ENCODE results near the gene NUDT15.
"Not testable (repeated sequence)": the region's sequence is repeated elsewhere in the genome, so short reads cannot be mapped to it uniquely, and the experiment has no call there.

Gene NUDT15

DNA sequence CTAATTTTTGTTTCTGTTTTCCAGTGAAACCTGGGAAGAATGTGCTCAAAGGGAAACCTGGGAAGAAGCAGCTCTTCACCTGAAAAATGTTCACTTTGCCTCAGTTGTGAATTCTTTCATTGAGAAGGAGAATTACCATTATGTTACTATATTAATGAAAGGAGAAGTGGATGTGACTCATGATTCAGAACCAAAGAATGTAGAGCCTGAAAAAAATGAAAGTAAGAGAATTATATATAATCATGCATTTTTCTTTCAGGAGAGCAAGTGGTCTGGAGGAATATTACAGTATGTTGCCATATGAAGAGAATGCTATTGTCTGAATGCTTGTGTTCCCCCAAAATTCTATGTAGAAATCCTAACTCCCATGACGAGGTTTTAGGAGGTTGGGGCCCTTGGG is 3.4 kb downstream of the NUDT15 start:
- in situ Hi-C loops (cut with MboI; ENCODE audit: low sequenced_read_pairs), result no loop called here

DNA sequence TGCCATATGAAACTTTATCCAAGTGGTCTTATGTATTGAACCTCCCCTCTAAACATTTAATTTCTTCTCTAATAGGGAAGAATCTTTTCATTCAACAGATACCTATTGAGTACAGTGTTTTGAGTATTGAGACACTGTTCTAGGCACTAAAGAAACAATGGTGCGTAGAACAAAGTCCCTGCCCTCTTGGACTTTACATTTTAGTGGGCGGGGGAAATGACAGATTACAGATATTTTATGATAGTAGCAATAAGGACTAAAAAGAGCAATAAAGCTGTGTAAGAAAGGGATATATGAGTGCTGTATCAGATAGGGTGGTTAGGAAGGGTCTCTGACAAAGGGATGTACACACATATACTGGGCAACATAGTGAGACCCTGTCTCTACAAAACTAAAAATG is 5.4 kb downstream of the NUDT15 start:
- in situ Hi-C loops (cut with MboI; ENCODE audit: low sequenced_read_pairs), result no loop called here

DNA sequence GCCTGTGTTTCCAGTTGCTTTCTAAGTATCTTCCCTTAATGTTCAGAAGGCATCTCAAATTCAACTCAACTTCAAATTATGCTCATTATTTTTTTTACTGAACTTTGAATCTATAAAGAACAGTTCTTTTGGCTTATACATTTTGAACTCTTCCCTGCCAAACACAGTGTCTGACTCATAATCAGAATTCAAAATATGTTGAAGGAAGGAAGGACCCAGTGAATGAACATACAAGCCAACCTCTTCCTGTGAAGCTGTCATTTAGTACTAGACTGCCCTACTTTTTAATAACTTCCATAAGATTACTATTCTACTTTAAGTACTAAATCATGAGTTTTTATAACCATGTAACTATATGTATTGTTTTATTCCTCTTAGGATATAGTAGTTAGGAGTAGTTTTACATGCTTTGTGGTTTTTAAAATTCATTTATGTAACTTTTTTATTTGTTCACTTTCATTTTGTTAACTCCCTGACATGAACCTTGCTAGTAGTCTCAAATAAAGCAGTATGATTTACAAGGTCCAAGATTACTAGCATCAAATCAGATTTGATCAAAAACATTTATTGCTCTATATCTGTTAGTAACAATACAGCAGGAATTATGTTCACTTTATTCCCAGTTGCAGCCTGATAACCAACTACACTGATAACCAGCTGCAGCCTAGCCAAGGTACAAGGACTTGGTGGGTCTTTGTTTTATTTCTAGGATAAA is 6.4 kb downstream of the NUDT15 start:
- in situ Hi-C loops (cut with MboI; ENCODE audit: low sequenced_read_pairs), result no loop called here

DNA sequence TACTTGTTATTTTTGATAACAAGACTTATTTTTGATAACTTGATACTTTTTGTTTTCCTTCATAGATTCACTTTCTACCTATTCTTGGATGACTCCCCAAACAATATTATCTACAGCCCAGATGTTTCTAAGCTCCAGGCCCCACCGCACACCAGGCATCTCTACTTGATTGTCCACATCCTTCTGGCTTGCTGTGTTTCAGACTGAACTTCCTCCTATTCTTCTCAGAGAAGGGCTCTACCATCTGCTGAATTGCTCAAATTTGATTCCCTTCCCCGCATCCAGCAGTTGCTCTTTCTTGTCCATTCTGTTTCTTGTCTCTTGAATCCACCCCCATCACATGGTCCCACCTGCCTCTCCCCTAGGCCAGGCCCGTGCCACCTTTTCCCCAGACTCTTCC is 13.0 kb downstream of the NUDT15 start:
- in situ Hi-C loops (cut with MboI; ENCODE audit: low sequenced_read_pairs), result no loop called here

DNA sequence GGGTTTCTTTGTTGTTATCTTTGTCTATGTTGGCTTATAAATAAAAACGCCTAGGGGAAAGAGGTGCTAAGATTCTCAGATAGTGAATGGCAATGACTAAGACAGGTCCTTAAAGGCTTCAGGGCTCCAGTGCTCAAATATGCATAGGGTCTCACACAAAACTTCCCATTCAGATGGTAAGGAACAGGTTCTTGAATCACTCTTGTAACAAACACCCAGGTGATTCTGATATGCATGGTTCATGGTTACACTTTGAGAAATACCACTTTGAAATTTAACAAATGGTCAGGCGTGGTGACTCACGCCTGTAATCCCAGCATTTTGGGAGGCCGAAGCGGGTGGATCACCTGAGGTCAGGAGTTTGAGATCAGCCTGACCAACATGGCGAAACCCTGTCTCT is 17.1 kb downstream of the NUDT15 start:
- in situ Hi-C loops (cut with MboI; ENCODE audit: low sequenced_read_pairs), result no loop called here

DNA sequence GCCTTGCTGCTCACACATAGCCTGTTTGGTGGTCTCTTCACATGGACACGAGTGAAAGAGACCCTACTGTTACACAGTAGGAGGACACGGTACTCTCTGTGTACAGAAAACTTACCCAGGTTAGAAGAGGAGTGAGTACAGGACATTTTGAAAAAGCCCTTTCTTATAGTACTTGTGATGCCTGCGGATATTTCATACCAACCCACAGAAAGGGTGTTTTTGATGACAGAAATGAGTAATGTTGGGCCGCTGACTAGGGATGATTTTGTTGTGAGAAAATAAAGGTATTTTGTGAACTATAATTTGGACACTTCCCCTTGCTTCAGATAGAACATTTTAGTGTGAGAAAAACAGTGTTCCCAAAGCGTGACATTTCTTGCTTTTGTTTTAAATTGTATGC is 18.2 kb downstream of the NUDT15 start:
- in situ Hi-C loops (cut with MboI; ENCODE audit: low sequenced_read_pairs), result no loop called here

DNA sequence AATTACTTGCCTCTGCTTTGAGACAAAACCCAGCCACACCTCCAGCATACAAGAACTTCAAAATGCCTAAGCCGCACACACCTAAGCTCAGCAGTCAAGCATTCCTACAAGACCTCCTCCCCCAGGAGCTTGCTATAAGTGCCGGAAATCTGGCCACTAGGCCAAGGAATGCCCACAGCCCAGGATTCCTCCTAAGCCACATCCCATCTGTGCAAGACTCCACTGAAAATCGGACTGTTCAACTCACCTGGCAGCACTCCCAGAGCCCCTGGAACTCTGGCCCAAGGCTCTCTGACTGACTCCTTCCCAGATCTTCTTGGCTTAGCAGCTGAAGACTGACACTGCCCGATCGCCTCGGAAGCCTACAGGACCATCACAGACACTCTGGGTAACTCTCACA is 21.0 kb downstream of the NUDT15 start:
- in situ Hi-C loops (cut with MboI; ENCODE audit: low sequenced_read_pairs), result not testable (repeated sequence)

DNA sequence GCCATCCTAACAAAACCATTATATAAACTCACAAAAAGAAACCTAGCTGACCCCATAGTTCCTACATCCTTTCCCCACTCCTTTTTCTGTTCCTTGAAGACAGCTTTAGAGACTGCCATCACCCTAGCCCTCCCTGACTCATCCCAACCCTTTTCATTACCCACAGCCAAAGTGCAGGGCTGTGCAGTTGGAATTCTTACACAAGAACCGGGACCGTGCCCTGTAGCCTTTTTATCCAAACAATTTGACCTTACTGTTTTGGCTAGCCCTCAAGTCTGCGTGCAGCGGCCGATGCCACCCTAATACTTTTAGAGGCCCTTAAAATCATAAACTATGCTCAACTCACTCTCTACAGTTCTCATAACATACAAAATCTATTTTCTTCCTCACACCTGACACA is 22.4 kb downstream of the NUDT15 start:
- in situ Hi-C loops (cut with MboI; ENCODE audit: low sequenced_read_pairs), result not testable (repeated sequence)

DNA sequence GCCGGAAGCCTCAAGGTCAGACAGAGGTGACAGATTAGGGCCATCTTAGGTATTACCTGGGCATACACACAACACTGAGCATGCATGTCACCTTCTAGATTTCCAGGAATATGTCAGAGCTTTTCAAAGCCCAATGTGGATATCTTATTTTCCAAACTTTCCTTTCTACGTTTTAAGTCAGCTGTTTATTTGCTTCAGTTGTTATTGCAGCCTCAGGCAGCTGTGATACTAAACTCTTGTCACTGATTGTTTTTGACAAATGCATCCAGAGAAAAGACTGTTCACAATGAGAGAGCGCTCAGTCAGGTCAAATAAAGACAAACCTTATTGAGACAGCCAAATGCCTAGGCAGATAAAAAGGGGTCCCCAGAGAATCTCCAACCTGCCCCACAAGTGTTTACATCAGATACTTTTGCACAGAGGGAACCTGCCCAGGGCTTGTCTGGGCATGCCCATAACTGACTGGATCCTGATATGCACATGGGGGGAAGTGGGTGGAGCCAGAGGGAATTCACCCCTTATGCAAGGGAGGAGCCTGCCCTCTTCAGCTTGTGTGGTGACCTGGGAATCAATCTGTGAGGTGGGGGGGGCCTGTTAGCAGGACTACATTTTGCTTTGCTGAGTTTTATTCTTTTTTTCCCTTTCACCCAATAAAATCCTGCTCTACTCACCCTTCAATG is 28.9 kb downstream of the NUDT15 start:
- in situ Hi-C loops (cut with MboI; ENCODE audit: low sequenced_read_pairs), result no loop called here

DNA sequence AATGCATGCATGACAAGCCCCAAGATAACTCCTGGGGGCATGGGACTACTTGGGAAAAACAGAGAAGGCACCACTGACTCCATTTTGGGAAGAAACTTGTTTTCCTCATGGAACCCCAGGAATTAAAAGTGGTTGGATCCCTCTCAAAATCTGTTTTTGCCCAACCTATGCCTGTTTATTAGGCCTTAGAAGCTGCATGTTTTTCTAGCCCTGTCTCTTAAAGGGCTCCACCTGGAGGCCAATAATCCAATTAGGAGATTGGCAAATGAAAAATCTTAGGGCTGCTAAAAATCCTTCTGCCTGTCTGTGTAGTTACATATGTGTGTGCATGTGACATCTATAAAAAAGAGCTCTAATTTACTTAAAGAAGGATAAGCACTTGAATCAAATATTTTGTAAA is 30.5 kb downstream of the NUDT15 start:
- in situ Hi-C loops (cut with MboI; ENCODE audit: low sequenced_read_pairs), result no loop called here

DNA sequence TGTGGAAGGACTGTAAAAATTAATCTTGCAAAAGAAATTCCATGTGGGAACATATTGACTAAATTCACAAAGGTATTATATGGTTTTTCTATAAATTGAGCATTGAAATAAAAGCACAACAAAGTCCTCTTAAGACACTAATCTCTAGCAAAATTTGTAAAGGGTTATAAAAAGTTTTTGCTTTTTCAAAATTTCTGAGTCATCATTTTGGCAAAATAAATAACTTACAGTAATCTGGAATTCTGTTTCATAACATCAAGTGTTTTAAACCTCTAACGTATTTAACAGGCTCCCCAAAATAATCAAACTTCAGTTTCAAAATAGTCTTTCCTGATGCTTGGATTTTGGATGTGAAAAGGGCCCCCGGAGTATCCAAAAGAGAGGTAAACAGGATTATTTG is 31.4 kb downstream of the NUDT15 start:
- in situ Hi-C loops (cut with MboI; ENCODE audit: low sequenced_read_pairs), result no loop called here

DNA sequence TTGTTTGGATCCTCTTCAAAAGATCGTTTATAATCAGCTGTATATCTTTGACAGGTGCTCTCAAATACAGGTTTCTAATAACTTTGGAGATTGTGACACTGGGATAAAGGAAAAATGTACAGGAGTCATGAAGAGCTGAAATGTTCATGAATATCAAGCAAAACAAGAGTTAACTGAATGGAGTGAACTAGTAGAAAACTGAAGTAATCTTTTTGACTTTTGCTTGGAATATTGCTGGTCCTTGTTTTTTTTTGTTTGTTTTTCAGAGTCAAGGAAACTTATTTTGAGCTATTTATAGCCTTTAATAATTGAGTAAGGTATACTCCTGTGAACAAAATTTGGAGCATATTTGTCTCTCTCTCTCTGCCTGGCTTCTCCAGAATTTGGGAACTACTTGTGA is 32.0 kb downstream of the NUDT15 start:
- in situ Hi-C loops (cut with MboI; ENCODE audit: low sequenced_read_pairs), result no loop called here

DNA sequence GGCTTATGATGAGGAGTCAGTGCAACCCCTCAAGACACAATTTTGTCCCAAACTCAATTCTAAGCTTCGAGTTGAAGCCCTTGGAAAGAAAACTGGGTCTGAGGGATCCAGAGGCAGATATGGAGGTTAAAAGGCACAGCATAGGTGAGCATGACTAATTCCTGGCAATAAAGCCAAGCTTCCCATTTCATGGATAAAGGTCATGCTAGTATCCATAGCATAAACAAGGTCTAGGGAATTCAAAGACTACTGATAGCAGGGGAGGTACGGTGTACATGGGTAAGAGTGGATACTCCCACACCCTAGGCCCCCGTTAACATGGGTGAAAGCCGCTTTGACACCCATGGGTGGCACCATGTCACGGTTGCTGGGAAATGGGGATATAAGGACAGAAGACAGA is 33.4 kb downstream of the NUDT15 start:
- in situ Hi-C loops (cut with MboI; ENCODE audit: low sequenced_read_pairs), result no loop called here

DNA sequence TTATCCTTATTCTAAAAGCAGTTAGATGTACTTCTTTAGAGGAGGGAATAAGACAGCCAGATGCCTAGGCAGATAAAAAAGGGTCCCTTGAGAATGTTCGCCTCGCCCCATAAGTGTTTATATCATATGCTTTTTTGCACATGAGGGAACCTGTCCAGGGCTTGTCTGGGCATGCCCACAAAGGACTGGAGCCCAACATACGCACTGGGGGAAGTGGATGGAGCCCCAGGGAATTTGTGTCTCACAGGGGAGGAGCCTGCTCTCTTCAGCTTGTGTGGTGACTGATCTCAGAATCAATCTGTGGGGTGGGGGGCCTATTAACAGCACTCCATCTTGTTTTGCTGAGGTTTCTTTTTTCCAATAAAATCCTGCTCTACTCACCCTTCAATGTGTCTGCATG is 34.8 kb downstream of the NUDT15 start:
- in situ Hi-C loops (cut with MboI; ENCODE audit: low sequenced_read_pairs), result no loop called here

DNA sequence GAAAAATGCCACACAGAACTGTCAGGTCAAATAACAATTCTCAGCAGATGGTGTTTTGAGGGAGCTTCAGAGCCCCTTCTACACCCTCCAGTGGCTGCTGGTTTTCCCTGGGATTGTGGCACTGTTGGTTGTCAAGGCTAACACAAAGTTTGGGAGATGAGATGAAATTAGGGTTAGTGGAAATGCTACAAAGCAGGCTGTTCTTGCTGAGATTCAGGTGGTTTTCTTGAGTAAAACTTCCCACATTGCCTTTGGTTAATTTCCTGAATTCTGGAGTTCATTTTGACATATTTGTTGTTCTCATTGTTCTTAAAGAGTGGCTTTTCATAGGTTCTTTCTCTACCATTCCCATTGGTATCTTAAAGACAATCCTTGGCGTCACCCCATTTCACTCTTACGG is 35.3 kb downstream of the NUDT15 start:
- in situ Hi-C loops (cut with MboI; ENCODE audit: low sequenced_read_pairs), result no loop called here

DNA sequence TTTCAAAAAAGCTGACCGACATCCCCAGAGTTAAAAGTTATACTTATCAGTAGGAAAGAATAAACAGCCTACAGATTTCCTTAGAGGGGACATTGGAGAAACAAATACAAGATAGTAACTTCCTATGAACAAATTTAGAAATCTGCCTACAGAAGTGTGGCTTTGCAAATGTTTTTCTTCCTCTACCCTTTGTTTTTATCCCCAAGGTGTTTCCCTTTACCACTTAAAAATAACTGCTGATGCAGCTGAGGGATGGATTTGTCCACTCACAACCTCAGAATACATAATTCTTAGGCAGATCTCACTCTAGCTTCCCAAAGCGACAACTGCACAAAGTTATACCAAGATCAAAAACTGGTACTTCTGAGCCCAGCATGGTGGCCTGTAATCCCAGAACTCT is 36.5 kb downstream of the NUDT15 start:
- in situ Hi-C loops (cut with MboI; ENCODE audit: low sequenced_read_pairs), result no loop called here

DNA sequence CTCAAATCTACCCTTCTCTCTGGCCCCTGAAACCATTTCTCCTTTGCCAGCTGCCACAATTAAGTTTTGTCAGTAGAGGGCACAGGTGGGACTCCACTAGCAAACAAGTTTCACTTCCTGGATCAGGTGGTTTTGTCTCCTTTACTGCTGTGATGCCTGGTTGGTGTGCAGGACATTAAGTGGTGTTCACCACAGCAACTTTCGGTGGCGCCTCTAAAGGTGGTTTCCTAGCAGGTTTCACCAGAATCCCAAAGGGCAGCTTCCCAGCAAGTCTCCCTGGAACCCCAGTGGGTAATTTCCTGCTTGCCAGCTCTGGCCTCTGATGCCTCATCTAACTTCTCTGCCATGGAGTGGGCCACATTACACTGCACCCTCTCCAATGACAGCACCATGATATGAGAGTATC is 40.7 kb downstream of the NUDT15 start:
- in situ Hi-C loops (cut with MboI; ENCODE audit: low sequenced_read_pairs), result no loop called here

DNA sequence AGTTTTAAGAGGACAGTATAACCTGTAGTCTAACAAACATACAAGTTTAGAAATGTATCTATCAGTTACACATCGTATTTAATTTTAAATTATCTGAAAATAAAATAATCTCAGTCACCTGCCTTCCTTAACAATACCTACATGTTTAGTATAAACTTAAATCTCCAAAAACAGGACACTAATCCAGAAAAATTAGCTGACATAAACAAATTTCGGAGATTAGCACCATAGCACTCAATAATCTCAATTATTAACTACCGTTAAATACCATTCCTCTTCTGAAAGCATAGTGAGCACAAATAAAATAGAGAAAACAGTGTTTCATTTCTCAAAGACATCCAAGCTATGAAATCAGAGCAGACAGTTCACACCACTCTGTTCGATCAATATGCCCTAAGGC is 44.2 kb downstream of the NUDT15 start:
- in situ Hi-C loops (cut with MboI; ENCODE audit: low sequenced_read_pairs), result no loop called here

DNA sequence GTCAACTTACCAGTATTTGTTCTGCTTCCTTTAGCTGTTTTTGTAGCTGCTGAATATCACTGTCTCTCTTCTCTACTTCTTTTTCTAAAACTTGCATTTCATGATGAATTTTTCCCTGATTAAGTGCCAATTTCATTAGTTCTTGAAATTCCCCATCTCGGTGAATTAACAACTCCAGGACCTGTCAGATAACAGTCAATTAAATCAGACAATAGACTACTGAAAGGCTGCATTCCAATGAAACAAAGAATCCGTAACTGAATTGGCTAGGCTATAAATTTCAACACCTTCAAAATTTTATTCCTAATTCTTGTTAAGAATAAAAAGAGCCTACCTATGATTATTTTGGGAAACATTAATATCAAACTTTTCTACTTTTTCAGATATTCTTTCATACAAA is 48.7 kb downstream of the NUDT15 start:
- in situ Hi-C loops (cut with MboI; ENCODE audit: low sequenced_read_pairs), result no loop called here

DNA sequence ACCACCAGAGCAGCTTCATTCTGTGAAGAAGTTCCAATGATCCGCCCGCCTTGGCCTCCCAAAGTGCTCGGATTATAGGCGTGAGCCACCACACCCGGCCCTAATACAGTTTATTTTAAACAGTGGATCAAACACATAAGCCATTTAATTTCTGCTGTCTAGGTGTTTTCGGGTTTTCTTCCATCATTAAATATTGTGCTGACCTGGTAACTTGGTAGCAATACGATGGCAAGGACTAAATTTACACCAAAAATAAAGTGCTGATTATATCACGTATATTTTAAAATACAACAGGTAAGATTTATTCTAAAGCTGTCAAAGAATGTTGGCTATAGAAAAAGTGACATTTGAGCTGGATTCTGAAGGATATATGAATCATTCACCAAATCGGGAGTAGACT is 56.1 kb downstream of the NUDT15 start:
- in situ Hi-C loops (cut with MboI; ENCODE audit: low sequenced_read_pairs), result no loop called here

DNA sequence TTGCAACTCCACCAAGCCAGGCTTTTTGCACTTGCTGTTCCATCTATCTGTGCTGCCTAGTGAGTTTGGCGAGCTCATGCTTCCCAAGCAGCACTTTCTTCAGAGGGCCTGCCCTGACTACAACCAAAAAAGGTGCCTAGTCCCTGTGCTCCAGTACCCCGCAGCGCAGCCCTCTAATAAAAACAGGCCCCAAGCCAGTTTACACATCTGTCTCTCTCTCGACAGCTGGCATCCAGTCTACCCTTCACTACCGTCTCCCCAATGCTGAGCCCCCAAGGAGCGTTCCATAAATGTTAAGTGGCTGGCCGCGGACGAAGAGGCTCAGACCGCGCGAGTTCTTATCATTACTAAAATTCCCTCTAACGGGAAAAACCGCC is 56.9 kb downstream of the NUDT15 start:
- in situ Hi-C loops (cut with MboI; ENCODE audit: low sequenced_read_pairs), result no loop called here

DNA sequence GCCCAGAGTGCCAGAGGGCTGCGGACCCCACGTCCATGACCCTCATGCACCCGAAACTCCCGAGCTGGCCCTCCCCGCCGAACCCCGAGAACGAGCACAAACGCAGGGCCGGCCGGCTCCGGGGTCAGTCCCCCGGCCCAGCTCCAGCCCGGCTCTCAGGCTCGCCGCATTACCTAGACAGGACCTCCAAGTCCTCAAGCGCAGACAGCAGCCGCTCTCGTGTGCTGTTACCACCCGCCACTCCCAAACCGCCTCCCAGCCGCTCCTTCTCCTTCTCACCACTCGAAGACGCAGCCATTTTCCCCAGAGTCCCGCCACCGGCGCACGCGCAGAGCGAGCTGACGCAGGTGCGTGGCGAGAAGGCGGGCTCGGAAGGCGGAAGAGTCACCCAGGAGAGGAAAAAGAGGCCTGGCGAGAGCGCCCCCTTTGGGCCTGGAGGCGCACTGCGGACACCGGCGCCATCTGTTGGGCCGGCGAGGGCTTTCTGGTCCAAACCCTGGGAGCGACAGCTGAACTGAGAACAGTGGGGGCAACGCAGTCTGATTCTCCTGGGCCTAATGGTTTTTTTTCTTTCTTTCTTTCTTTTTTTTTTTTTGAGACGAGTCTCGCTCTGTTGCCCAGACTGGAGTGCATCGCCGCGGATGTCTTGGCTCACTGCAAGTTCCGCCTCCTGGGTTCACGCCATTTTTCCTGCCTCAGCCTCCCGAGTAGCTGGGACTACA is 57.4 kb downstream of the NUDT15 start, which contains the start of gene MED4:
TSS of gene MED4 (minus strand) at position 324 of the 722 bp plus-strand sequence. CDS start at position 298, 26 bp downstream.
- in situ Hi-C loops (cut with MboI; ENCODE audit: low sequenced_read_pairs), result no loop called here
